NT2/D1 (cell line): Measurements from ENCODE around the gene BICC1.

ENCODE experiments used
- SUZ12 ChIP-seq: IDR thresholded peaks from 2 replicates; pipeline ENCODE4 v1.6.1; 2011; ENCODE audit not compliant: insufficient read length, insufficient read depth; ENCODE audit errors: extremely low read depth
- ZNF274 ChIP-seq: IDR thresholded peaks from 2 replicates; pipeline ENCODE4 v1.6.1; 2011; ENCODE audit warnings: mild to moderate bottlenecking, low read depth, low read length

DNA sequence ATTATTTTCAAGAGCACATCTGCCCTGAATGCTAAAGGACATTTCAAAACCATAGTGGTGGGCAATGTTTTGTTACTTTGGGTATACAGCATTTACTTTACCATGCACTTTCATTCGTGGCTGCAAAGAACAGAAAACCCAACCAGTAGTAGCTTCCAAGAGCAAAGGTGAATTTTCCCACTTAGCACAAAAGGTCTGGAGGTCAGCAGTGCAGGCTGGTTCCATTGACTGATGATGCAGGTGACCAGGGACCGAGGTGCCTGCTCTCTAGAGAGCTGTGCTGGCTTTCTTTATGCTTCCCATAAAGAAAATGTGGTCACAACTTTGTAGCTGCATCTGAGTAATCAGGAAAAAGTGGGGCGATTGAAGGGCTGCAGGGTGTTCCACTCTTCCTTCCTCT lies 240.0 kb downstream of the BICC1 start:
- TF ChIP-seq ZNF274 (no peak), SUZ12 (no peak)
